Stimulated activated CD4-positive, alpha-beta T cell treated with anti-CD3 and anti-CD28 coated beads, Interleukin-12 subunit alpha, Interleukin-12 subunit beta, amount 100 ng/mL, for 48 hours (primary cell): ENCODE measurements around the gene LRP3.
"Not testable (repeated sequence)": the region's sequence is repeated elsewhere in the genome, so short reads cannot be mapped to it uniquely, and the experiment has no call there.

Experiments
- DNase-seq, 3 donors: peaks; one replicate each; pipeline ENCODE4 v3.0.0-alpha.2; 2020; ENCODE audit warnings: low read depth in 2 of 3, low spot score in 1 of 3

The LRP3 gene

DNA sequence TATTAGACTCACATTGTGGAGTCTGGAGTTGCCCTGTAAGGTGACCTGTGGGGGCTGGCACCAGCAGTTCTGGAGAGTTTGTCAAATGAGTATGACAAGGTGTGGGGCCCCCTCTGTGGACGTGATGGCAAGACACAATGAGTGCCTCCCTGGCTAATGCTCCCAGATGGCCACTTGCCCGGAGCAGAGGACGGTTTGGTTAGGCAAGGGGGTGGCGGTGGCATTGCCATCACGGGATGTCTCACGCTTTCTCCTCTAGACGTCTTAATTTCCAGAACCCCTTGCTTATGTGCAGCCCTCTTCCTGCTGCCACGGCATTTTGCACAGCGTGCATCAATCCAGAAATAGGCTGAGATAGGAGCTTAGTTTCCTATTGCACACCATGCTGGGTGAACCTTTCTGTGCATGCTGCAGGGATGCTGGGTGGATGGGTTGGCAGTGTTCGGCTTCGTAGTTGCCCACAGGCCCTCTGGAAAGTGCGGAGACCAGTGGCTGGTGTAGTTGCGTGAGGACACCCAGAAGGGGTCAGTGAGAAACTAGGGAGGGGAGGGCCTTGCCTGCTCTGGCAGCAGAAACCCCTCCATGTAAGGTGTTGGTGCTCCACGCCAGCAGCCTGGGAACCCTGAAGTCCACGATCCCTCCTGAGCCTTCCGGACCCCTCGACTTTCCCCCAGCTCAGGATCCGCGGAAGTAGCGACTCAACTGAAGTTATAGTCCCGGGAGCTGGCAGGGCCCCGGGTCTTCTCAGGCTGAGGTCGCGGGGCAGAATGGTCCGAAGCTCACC is 18.1 kb upstream of the LRP3 start:
- DNase-seq: peak in 1 of 3 donors; percentile 15

DNA sequence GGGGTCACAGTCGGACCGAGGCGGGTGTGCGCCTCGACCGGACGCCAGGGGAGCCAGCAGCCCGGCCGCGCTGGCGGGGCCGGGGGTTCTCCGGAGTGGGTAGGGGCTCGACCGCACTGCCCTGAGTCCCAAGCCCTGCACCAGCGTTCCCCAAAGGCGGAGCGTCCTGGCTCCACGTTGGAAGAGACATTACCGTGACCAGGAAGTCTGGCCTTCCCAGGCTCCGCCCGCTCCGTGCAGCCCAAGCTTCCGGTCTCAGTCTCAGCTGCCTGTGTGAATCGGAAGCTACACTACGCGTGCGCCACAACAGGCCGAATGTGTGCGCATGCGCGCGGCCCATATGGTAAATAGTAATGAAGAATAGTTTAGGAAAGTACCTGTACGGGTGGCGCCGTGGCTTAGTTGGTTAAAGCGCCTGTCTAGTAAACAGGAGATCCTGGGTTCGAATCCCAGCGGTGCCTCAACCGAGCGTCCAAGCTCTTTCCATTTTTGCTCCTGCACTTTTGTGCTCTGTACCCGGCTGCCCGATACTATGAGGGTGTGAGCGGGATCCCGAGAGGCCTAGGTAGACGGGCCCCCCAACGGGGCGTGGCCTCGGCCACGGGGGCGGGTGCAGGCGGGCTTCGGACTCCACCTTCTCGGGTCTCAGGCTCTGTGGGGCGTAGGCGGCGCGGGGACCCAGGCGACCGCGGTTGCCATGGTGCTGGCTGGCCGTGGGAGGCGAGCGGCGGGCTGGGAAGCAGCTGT is 17.3 kb upstream of the LRP3 start:
- peak; percentile 96 to 98 (median 97) for DNase-seq

DNA sequence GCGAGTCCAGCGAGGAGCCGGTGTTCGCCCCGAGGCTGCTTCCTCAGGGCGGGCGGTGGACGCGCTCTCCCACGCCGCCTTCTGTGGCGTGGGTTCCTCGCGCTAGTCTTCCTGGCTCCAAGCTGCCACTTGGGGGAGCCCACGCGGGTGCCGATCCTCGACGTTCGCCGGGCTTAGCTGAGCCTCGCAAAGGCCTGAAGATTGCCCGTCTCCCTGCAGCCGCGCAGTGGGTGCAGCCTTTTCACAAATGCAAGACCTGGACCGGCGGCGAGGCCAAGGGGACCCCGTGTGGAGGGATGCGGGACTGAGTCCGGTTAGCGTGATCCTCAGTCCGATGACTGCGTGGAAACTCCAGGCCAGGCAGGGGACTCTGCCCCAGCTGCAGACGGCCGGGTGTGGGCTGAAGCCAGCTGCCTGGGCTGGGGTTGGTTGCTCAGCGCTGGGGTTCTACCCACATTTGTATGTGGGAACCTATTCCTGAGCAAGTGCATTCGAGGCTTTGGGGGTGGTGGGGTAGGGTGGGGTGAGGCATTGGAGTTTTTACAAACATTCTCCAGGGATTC is 16.6 kb upstream of the LRP3 start:
- peak in 1 of 3 donors; percentile 44 for DNase-seq

DNA sequence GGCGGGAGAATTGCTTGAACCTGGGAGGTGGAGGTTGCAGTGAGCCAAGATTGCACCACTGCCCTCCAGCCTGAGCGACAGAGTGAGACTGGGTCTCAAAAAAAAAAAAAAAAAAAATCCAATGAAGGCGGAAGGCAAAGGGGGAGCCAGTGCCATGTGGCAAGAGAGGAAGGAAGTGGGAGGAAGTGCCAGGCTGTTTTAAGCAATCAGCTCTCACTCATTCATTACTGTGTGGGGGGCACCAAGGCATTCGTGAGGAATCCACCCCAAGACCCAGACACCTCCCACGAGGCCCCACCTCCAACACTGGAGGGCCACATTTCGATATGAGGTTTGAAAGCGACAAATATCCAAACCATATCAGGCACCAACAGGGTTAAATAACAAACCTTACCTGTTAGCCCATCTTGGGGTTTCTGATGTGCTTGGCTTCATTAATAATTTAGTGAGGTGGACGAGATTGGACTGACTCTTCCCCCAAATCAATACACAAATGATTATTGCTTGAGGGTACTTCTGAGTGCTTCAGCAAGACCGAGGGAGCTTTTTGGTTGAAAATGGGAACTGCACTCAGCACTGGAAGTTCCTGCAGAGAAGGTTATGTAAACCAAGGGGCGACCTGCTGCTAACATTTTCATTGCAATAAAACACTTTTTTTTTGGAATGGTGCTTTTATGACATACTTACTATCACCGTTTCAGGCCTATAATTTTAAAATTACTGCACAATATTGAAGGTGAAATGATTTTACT is 7.5 kb upstream of the LRP3 start:
- no peak for DNase-seq

DNA sequence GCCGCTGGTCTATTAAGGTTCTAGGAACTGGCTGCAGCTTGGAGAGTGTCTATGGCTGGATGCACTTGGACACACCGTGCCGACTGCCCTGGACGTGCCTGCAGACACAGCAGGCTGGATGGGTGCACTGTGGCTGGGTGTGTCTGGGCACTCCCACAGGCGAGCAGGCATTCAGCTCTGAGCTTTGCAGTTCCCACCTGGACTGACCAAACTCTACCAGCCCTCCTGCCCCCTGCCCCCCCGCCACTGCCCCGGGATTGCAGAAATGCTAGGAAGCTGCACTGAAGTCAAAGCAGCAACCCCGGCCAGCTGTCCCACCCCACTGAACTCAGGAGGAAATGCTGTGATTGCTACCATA is 7.0 kb upstream of the LRP3 start:
- DNase-seq: no peak

DNA sequence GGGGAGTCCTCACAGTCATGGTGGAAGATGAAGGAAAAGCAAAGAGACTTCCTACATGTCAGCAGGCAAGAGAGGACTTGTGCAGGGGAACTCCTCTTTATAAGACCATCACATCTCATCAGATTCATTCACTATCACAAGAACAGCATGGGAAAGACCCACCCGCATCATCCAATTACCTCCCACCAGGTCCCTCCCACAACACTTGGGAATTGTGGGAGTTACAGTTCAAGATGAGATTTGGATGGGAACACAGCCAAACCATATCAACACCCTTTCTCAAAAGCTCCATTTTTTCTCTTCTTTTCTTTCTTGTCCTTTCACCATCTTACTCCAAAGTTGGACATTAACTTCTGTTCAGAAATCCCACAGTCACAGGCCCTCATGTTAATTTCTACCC is 4.7 kb upstream of the LRP3 start:
- DNase-seq: no peak

DNA sequence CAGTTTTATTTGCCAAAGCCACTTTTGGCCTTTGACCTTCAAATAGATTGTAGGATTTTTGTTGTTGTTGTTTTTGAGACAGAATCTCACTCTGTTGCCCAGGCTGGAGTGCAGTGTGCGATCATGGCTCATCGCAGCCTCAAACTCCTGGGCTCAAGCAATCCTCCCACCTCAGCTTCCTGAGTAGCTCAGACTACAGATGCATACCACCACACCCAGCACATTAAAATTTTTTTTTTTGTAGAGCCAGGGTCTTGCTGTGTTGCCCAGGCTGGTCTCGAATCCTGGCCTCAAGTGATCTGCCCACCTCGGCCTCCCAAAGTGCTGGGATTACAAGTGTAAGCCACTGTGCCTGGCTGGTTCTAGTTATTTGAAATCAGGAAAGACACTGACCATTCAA is 3.0 kb upstream of the LRP3 start:
- not testable (repeated sequence) for DNase-seq

DNA sequence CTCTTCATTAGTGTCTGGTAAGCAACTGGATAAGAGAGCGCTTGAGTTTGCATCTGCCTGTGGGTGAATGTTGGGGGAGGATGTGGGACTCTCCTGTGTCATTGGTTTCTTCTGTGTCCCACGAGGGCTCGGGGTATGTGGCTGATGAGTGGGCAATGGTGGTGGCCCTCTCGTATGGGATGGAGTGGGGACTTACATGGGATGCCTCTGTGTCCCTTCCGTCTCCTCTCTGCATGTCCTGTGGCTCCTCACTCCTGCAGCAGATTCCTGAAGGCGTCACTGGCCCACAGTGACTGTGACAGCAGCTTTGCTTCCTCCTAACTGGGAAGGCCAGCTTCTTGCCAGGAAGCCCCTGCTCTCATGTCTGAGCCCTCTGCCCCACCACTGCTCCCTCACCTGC is 2.6 kb upstream of the LRP3 start:
- DNase-seq: no peak

DNA sequence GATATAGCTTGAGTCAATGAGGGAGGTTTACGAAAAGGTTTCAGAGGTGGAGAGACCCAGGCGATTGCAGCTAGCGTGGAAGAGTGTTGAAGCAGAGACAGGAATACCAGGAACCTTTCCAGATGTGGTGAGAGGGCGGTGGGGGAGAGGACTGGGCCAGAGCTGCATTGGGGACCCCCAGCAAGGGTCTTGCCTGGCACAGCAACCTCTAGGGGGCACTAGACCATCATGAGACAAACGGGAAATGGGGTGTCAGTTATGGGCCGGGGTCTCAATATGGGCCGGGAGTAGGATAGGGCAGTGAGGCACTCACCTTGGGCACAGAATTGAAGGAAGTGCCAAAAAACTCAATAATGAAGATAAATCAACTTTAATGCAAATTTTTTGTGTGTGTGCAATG is 2.1 kb upstream of the LRP3 start:
- DNase-seq: no peak

DNA sequence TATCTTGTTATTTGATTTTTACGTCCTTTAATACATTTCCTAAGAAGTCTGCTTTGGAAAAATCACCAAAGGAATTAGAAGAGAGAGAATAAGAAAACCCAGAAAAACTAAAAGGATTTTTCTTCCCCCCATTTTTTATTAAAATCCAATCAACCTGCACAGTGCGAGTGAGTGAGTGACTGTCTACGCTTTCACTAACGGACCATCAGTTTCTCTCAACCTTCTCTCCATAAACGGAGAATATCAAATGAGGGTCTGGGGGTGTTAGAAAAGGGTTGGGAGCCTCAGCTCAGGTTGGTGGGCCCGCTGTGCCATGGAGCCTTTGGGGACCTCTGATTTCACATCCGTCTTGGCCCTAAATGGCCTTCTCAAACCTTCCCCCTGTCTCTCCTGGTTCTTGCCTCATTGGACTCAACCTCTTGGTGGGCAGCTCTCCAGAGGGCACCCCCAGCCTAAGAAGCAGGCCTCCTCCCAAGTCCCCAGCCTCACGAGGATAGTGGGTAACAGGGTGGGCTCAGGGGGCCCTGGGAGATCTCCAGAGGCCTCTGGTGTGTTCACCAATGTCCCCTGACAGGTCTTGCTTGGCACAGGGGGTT is 763 bp upstream of the LRP3 start:
- DNase-seq: no peak

DNA sequence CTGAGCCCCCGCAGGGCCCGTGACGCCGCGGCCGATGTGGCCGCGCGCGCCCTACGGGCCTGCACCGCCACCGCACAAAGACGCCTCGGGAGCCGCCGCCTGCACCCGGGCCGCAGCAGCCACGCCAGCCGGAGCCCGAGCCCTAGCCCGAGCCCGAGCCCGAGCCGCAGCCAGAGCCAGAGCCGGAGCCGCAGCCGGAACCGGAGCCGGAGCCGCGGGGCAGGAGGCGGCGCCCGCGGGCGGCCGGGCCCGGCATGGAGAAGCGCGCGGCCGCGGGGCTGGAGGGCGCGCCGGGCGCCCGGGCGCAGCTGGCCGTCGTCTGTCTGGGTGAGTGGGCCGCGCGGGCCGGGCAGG is 379 bp downstream of the LRP3 start:
- no peak for DNase-seq

DNA sequence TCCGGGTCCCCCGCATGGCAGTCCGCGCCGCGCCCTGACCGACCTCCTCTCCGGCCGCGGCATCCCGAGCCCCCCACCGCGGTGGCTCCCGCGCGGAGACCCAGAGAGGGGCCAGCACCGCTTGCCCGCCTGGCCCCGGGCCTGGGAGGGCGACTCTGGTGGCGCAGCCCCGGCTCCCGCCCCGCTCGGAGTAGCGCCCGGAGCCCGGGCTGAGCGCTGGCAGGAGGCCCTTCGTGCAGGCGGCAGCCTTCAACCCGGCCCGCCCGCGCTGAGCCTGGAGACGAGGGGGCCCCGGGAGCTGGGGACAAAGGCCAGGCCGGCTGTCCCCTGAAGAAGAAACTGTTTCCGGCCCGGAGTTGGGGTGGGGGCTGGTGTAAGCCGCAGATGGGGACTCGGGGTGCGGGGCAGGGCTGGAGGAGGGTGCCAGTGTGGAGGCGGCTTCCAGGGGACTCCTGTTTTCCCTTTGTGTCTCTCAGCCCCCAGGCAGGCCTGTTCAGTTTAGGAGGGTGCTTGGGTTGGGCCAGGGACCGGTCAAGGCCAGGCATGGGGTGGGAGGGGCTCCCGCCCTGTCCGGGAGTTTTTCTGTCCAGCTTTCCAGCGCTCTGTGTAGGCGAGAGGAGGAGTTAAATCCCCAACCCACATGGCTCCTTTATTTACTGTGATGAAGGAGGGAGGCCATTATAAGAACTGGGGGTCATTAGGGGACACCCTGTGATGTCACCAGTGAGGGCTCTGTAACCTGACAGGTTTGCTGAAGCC is 935 bp downstream of the LRP3 start:
- DNase-seq: no peak

DNA sequence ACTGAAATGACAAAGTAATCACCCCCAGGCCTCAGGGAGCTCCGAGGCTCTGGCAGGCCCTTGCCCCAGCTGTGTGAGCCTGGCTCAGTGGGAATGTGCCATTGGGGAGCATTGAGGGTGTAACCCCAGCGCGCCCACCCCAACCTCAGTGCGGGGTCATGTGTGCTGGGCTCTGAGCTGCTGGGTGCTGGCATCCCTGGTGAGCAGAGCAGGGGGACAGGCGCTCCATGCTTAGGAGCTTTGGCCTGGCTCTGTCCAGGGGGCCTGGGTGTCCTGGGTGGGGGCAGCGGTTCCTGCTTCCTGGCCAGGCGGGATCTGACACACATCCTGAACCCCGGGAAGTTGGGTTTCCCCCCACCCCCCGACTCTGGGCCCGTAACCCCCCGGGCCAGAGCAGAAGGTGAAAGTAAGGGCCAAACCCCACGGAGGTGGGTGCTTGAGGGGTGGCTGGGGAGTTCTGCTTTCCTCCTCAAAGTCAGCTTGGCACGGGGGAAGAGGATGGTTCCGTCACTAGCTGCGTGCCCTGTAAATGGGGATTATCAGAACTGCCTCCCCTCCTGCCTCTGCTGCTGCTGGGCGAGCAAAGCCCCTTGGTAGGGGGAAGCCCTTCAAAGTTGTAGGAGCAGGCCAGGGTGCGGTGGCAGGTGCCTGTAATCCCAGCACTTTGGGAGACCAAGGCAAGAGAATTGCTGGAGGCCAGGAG is 1.7 kb downstream of the LRP3 start:
- DNase-seq: no peak

DNA sequence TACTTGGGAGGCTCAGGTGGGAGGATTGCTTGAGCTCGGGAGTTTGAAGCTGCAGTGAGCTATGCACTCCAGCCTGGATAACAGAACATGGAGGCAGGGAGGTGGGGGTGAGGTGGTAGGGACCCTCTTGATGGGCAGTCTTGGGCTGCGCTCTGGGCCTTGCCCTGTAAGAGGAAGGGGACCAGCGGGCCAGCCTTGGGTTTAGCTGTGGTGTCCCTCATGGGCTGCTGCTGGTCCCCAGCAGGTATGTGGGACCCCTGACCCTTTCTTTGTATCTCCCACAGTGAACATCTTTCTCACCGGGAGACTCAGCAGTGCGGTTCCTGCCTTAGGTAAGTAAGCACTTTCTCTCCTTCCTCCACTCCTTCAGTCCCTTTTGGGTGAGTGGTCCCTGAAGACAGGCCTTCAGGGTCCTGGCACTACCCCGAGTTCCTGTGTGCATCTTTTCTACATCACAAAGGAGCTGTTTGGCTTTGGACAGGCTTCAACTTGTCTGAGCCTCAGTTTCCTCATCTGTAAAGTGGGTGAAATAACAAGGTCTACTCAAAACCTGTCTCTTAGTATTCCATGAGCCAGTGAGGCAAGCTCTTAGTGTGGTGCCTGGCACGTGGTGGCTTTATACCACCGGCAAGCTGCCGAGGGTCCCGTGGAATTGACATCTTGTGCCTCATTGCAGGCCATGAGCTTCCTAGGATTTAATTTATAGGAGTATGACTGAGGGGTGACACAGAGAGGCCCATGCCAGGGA is 2.5 kb downstream of the LRP3 start:
- DNase-seq: no peak

DNA sequence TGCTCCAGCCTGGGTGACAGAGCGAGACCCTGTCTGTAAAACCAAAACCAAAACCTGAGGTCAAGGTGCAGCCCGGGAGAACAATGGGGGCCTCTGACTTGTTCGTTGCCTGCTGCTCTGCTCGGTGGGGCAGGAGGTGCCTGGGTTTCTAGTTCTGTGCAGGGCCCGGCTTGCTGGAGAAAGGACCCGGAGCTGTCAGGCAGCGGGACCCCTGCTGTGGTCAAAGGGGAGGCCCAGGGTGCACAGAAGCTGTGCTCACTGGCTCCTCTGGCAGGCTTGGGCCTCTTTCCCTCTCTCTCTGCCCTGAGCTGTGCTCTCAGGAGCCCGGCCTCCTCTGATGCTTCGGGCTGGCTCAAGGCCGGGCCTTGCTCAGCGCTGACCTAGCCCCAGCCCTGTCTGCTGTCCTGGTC is 3.5 kb downstream of the LRP3 start:
- DNase-seq: no peak

DNA sequence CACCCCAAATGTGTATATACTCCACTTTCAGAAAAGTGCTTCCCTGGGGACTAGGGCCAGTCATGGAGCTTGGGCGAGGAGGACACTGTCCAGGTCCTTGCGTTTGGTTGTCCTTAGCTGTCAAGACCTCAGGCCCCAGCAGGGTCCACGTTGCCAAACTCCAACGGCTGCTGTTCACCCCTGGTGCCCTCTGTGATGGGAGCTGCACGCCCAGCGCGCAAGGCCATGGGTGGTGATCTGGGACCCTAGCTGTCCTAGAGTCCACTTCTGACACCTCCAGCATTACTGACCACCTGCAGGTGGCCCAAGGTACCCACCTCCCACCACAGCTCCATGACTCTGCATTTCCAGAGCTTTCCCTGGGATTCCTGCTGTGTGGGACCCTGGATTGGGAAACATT is 4.0 kb downstream of the LRP3 start:
- no peak for DNase-seq

DNA sequence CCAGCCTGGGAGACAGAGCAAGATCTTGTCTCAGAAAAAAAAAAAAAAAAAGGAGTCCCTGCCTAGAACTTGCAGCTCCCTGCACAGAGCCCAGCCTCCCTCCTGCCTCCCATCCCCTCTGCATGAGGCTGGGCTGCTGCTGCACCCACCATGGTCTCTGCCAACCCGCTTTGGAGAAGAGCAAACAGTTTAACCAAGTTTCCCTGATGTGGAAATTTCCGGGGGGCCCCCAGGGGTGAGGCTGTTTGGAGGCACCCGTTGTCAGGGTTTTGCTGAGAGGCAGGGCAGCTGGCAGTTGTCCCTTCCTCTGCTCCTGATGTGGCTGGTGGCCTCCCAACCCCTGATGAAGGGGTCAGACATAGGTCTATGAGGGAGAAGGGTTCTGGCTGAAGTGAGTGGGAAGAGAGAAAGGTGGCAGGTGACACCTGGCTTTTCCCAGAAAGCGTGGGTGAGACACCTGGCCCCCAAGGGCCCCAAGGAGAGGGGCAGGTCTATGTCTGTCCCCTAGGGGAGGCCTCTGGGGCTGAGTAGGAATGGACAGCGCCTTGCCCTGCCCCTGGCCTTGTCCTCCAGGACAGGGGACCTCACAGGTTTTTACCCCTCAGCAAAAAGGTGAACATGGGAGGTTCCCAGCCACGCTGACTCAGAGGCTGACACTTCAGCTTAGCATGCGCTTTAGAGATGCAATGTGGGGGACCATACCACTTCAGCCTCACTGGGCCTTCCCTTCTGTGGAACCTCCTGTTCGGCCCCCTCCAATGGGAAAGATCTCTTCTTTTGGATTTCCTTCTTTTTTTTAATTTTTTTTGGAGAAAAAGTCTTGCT is 5.5 kb downstream of the LRP3 start:
- no peak for DNase-seq

DNA sequence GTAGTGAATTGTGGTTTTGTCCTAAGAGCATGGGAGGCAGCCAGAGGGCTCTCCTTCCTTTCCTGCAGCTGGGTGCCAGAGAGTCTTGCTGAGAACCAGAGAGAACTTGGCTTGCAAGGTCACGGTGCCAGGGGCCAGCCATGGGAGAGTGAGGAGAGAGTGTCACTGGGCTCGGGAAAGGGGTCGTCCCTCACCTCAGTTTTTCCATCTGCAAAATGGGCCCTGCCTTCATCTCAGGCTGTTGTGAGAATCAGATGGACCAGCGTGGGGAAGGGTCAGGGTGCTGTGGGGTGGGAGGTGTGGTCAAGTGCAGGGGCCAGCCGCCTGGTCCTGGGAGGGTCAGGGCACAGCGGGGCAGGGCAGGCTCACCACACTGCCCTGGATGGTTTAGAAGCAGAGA is 7.3 kb downstream of the LRP3 start:
- DNase-seq: no peak
